WERI-Rb-1 (cell line): ENCODE data around the gene RASAL2.

ENCODE experiments used
- DNase-seq: peaks from one replicate; pipeline ENCODE4 v3.0.0-alpha.2; 2020
- H3K27ac ChIP-seq: fragments of 250-450 bp; sonication (Bioruptor Pico); 2 replicates; pipeline ENCODE4 v1.5.1; 2020; ENCODE audit warnings: mild to moderate bottlenecking, moderate library complexity
- H3K27me3 ChIP-seq: fragments of 250-450 bp; sonication (Bioruptor Pico); 2 replicates; pipeline ENCODE4 v1.5.1; 2021; ENCODE audit warnings: mild to moderate bottlenecking, low read depth, moderate library complexity; ENCODE audit not compliant: insufficient read depth, severe bottlenecking
- H3K36me3 ChIP-seq: fragments of 250-450 bp; sonication (Bioruptor Pico); 2 replicates; pipeline ENCODE4 v1.5.1; 2020; ENCODE audit warnings: mild to moderate bottlenecking, moderate library complexity
- H3K4me3 ChIP-seq: 2 replicates; pipeline ENCODE4 v1.5.1; 2011; ENCODE audit warnings: low read depth, mild to moderate bottlenecking, control low read depth, low read length
- H3K9me3 ChIP-seq: fragments of 250-450 bp; sonication (Bioruptor Pico); 2 replicates; pipeline ENCODE4 v1.5.1; 2021; ENCODE audit warnings: mild to moderate bottlenecking, moderate library complexity; ENCODE audit not compliant: severe bottlenecking
- TF ChIP-seq, protein P1 (sequence below): IDR thresholded peaks from 2 replicates; pipeline ENCODE4 v1.5.1; 2011; ENCODE audit warnings: low read depth, mild to moderate bottlenecking, control low read depth, inconsistent platforms, low read length

Gene RASAL2

DNA sequence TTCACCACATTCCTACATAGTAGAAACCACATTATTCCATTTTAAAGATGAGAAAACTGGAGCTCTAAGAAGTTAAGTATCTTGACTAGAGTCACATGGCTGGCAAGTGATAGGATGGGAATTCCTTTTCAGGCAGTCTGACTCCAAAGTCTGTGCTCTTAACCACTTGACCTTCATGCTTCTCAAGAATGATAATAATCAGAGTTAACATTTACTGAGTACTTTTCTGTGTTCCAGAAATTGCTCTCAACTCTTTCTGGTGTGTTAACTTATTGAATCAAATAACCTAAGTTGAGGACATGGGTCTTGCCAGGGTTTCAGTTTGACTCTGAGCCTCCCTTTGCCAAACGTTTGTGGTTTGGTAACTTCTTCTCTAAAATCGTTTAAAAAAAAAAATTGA lies 169.4 kb downstream of the RASAL2 start:
- Histone ChIP-seq H3K27me3 (no peaks in the 10 kb centered on the region), H3K36me3 (no peaks in the 10 kb centered on the region), H3K4me3 (no peak overlapping the region), H3K27ac (no peak overlapping the region), H3K9me3 (no peaks in the 10 kb centered on the region)
- DNase-seq = no peak
- TF ChIP-seq, protein P1, sequence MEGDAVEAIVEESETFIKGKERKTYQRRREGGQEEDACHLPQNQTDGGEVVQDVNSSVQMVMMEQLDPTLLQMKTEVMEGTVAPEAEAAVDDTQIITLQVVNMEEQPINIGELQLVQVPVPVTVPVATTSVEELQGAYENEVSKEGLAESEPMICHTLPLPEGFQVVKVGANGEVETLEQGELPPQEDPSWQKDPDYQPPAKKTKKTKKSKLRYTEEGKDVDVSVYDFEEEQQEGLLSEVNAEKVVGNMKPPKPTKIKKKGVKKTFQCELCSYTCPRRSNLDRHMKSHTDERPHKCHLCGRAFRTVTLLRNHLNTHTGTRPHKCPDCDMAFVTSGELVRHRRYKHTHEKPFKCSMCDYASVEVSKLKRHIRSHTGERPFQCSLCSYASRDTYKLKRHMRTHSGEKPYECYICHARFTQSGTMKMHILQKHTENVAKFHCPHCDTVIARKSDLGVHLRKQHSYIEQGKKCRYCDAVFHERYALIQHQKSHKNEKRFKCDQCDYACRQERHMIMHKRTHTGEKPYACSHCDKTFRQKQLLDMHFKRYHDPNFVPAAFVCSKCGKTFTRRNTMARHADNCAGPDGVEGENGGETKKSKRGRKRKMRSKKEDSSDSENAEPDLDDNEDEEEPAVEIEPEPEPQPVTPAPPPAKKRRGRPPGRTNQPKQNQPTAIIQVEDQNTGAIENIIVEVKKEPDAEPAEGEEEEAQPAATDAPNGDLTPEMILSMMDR = no peak

DNA sequence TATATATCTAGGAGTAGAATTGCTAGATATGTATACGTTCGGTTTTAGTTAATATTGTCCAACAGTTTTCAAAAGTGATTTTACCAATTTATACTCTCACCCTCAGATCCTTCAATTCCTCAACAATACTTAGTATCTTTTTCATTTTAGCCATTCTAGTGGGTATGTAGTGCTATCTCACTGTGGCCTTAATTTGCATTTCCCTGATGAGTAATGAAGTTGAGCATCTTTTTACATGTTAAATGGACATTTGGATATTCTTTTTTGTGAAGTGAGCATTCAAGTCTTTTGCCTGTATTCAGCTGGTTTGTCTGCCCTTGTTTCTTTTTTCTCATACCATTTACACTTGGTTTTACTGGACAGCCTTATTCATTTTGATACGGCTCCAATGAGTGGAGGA lies 172.2 kb downstream of the RASAL2 start:
- no peaks in the 10 kb centered on the region for H3K27me3 ChIP-seq
- H3K4me3 ChIP-seq = no peak overlapping the region
- no peak for DNase-seq
- no peaks in the 10 kb centered on the region for H3K36me3 ChIP-seq
- TF ChIP-seq, protein P1 = no peak
- no peak overlapping the region for H3K27ac ChIP-seq
- H3K9me3 ChIP-seq = no peaks in the 10 kb centered on the region

DNA sequence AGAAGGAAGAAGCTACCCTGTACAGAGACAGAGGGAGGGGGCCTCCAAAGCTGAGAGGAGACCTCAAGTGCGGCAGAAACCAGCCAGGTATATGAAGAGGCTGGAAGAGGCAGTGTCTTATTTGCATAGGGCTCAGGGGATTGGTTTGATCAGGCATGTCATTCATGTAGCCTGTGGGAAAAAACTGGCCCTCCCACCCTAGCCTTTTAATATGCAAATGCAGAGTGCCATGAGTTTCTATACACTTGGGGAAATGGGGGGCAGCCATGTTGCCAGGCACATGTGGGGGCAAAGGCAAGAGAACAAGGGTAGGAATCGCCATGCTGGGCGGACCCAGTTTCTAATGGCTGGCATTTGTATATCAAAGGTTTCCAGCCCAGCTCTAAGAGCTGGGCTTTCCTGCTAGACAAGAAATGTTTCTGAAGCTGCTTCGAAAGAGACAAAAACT lies 172.7 kb downstream of the RASAL2 start:
- Histone ChIP-seq H3K36me3 (no peaks in the 10 kb centered on the region), H3K27me3 (no peaks in the 10 kb centered on the region), H3K27ac (no peak overlapping the region), H3K9me3 (no peaks in the 10 kb centered on the region), H3K4me3 (no peak overlapping the region)
- TF ChIP-seq, protein P1 = no peak
- DNase-seq = no peak

DNA sequence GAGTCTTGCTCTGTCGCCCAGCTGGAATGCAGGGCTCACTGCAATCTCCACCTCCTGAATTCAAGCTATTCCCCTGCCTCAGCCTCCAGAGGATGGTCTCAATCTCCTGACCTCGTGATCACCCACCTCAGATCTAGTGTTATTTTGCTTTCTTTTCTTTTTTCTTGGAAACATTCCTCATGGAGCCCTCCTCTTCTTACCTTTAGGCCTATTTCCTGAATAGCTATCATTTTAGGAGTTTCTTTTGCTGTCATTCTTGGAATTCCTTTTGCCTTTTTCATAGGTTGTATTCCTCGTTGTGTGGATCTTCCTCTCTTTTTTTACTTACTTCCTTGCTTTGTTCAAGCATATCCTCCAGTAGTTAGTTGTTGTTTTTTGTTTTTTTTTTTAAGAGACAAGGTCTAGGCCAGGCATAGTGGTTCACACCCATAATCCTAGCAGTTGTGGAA lies 173.8 kb downstream of the RASAL2 start:
- Histone ChIP-seq H3K9me3 (no peaks in the 10 kb centered on the region), H3K27me3 (no peaks in the 10 kb centered on the region), H3K27ac (no peak overlapping the region), H3K36me3 (no peaks in the 10 kb centered on the region), H3K4me3 (no peak overlapping the region)
- no peak for DNase-seq
- TF ChIP-seq, protein P1 = no peak

DNA sequence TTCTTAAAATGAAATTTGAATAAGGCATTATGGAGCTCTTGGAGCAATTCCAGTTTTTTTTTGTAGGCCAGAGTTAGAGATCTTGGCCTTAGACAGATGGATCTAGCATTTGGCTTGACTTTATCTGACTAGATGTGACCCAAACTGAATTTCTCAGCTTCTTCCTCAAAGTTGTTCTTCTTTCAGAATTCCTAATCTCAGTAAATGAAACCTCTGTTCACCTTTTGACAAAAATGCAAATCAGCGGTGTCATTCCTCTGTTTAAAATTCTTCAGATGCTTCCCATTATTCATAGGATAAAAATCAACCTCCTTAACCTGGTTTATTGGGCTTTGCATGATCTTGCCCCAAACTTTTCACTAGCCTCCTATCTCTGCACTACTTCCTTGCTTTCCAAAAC lies 177.6 kb downstream of the RASAL2 start:
- TF ChIP-seq, protein P1 = no peak
- DNase-seq = no peak
- Histone ChIP-seq H3K27me3 (no peaks in the 10 kb centered on the region), H3K36me3 (no peaks in the 10 kb centered on the region), H3K9me3 (no peaks in the 10 kb centered on the region), H3K4me3 (no peak overlapping the region), H3K27ac (no peak overlapping the region)

DNA sequence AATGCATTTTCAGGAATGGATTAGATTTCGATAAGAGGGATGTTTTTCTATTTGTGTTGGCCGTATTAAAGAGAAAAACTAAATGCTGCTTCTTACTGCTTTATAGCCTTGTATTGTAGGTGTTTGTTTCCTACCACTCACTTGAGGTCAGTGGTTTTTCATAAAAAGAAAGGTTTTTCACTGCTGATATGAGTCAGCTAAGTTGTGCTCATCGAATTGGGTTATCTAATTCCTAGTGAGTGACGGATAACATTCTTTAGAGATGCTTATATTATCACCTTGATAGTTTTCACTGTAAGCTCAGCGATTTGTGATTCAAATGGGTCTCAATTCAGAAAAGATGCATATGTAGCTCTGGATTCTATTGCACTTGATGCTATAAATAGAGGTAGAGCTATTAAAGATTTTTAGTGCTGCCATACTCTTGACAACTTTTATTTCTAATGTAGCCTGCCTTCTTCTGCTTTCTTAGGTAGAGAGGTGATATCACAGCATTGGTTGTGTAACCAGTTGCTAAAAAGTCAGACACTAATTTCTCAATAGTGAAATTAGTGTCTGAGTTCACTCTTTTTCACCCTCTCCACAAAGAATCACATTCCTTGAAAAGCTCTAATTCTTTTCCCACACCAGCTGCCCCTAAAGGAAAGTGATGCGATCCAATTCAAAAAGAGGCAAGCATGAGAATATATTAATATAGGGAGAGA lies 180.0 kb downstream of the RASAL2 start:
- TF ChIP-seq, protein P1 = no peak
- no peak for DNase-seq
- no peak overlapping the region for H3K4me3 ChIP-seq
- H3K36me3 ChIP-seq = no peaks in the 10 kb centered on the region
- H3K9me3 ChIP-seq = no peaks in the 10 kb centered on the region
- H3K27ac ChIP-seq = no peak overlapping the region
- H3K27me3 ChIP-seq = no peaks in the 10 kb centered on the region
